Colonic mucosa (tissue), 4 donors: ENCODE results near the gene LRP1B. TPM values are rescaled to one million over a fixed set of nuclear protein-coding genes. Genes with fewer than 3 reads are reported as not detected.

Experiments
- DNase-seq: peaks from one replicate; pipeline ENCODE4 v3.0.0-alpha.2; 2020
- H3K27ac ChIP-seq: fragments of 200-600 bp; one replicate; pipeline ENCODE4 v1.8.0; 2021
- H3K27me3 ChIP-seq: fragments of 200-600 bp; one replicate; pipeline ENCODE4 v1.8.0; 2021
- H3K36me3 ChIP-seq: fragments of 200-600 bp; one replicate; pipeline ENCODE4 v1.8.0; 2021
- H3K4me1 ChIP-seq: fragments of 200-600 bp; one replicate; pipeline ENCODE4 v1.8.0; 2021; ENCODE audit warnings: mild to moderate bottlenecking
- H3K4me3 ChIP-seq: fragments of 200-600 bp; one replicate; pipeline ENCODE4 v1.8.0; 2021
- H3K9ac ChIP-seq, 2 donors: one replicate each; pipeline ENCODE4 v1.7.0; 2013; ENCODE audit warnings: control low read depth in 2 of 2, low read depth in 2 of 2, low read length in 2 of 2
- H3K9me3 ChIP-seq: fragments of 200-600 bp; one replicate; pipeline ENCODE4 v1.8.0; 2021
- CTCF ChIP-seq: fragments of 200-600 bp; IDR thresholded peaks from one replicate; pipeline ENCODE4 v1.8.0; 2022; ENCODE audit warnings: antibody characterized with exemption, mild to moderate bottlenecking
- intact Hi-C: fragments of 100-400 bp; cut with DNase I; formaldehyde crosslinking; loops from one replicate; pipeline ENCODE4 v1.14.1; 2022
- total RNA-seq, 2 donors: library from RNA; stranded (reverse); fragmentation: NEBNext Ultra II Directional in 1 of 2; extraction: Animal tissue kit (Norgen Biotek cat#: 25700) in 1 of 2; gene quantifications; one replicate each; pipeline ENCODE4 v1.2.1, GENCODE V29; 2021
- donor health status: healthy.
- donor health status: DM: no; HTN: no; CAD: no.
- donor health status: DM: no; HTN: no; CAD: no.

Gene LRP1B
- total RNA-seq, 2 donors from 2014 or later = 0.10 to 0.19 TPM

- H3K4me3 ChIP-seq = no peak overlapping the region
- intact Hi-C loops = no loop called here
- no peak for DNase-seq
These were observed 750.5 kb downstream of the LRP1B start for GRCh38 chr2:141380008-141380979.

GRCh38 chr2:141364821-141365220 is 766.0 kb downstream of the LRP1B start:
- H3K9ac ChIP-seq = no peak overlapping the region
- H3K36me3 ChIP-seq = no peaks in the 10 kb centered on the region
- H3K27me3 ChIP-seq = no peaks in the 10 kb centered on the region
- H3K9me3 ChIP-seq = no peaks in the 10 kb centered on the region
- DNase-seq = no peak
- TF ChIP-seq CTCF = no peak
- no peak overlapping the region for H3K4me3 ChIP-seq
- intact Hi-C loops = no loop called here
- no peak overlapping the region for H3K27ac ChIP-seq
- H3K4me1 ChIP-seq = no peaks in the 10 kb centered on the region

More at GRCh38 chr2:141380008-141380979, 750.5 kb downstream of the LRP1B start:
- Histone ChIP-seq H3K27ac (no peak overlapping the region), H3K36me3 (no peaks in the 10 kb centered on the region), H3K27me3 (no peaks in the 10 kb centered on the region), H3K9me3 (no peaks in the 10 kb centered on the region), H3K9ac (no peak overlapping the region), H3K4me1 (no peaks in the 10 kb centered on the region)
- TF ChIP-seq CTCF = no peak

GRCh38 chr2:141362311-141362710 is 768.5 kb downstream of the LRP1B start:
- intact Hi-C loops = no loop called here
- Histone ChIP-seq H3K9me3 (no peaks in the 10 kb centered on the region), H3K36me3 (no peaks in the 10 kb centered on the region), H3K4me3 (no peak overlapping the region), H3K27ac (no peak overlapping the region), H3K27me3 (no peaks in the 10 kb centered on the region), H3K4me1 (no peaks in the 10 kb centered on the region), H3K9ac (no peak overlapping the region)
- TF ChIP-seq CTCF = no peak
- no peak for DNase-seq

- intact Hi-C loops = no loop called here
- Histone ChIP-seq H3K4me1 (no peaks in the 10 kb centered on the region), H3K36me3 (no peaks in the 10 kb centered on the region), H3K9ac (no peak overlapping the region), H3K9me3 (no peaks in the 10 kb centered on the region), H3K4me3 (no peak overlapping the region), H3K27ac (no peak overlapping the region), H3K27me3 (no peaks in the 10 kb centered on the region)
- no peak for TF ChIP-seq CTCF
- DNase-seq = no peak
These were observed 782.3 kb downstream of the LRP1B start for GRCh38 chr2:141348481-141348880.

GRCh38 chr2:141341444-141341843 is 789.4 kb downstream of the LRP1B start:
- no peak for DNase-seq

More at GRCh38 chr2:141341444-141341843, 789.4 kb downstream of the LRP1B start:
- no peak for TF ChIP-seq CTCF
- H3K27ac ChIP-seq = no peak overlapping the region
- H3K9ac ChIP-seq = no peak overlapping the region
- H3K9me3 ChIP-seq = no peaks in the 10 kb centered on the region
- no peak overlapping the region for H3K4me3 ChIP-seq
- intact Hi-C loops = no loop called here
- H3K36me3 ChIP-seq = no peaks in the 10 kb centered on the region
- H3K27me3 ChIP-seq = no peaks in the 10 kb centered on the region
- no peaks in the 10 kb centered on the region for H3K4me1 ChIP-seq
